ENCODE results near the gene UBE4A.

Gene UBE4A, protein sequence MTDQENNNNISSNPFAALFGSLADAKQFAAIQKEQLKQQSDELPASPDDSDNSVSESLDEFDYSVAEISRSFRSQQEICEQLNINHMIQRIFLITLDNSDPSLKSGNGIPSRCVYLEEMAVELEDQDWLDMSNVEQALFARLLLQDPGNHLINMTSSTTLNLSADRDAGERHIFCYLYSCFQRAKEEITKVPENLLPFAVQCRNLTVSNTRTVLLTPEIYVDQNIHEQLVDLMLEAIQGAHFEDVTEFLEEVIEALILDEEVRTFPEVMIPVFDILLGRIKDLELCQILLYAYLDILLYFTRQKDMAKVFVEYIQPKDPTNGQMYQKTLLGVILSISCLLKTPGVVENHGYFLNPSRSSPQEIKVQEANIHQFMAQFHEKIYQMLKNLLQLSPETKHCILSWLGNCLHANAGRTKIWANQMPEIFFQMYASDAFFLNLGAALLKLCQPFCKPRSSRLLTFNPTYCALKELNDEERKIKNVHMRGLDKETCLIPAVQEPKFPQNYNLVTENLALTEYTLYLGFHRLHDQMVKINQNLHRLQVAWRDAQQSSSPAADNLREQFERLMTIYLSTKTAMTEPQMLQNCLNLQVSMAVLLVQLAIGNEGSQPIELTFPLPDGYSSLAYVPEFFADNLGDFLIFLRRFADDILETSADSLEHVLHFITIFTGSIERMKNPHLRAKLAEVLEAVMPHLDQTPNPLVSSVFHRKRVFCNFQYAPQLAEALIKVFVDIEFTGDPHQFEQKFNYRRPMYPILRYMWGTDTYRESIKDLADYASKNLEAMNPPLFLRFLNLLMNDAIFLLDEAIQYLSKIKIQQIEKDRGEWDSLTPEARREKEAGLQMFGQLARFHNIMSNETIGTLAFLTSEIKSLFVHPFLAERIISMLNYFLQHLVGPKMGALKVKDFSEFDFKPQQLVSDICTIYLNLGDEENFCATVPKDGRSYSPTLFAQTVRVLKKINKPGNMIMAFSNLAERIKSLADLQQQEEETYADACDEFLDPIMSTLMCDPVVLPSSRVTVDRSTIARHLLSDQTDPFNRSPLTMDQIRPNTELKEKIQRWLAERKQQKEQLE

DNA sequence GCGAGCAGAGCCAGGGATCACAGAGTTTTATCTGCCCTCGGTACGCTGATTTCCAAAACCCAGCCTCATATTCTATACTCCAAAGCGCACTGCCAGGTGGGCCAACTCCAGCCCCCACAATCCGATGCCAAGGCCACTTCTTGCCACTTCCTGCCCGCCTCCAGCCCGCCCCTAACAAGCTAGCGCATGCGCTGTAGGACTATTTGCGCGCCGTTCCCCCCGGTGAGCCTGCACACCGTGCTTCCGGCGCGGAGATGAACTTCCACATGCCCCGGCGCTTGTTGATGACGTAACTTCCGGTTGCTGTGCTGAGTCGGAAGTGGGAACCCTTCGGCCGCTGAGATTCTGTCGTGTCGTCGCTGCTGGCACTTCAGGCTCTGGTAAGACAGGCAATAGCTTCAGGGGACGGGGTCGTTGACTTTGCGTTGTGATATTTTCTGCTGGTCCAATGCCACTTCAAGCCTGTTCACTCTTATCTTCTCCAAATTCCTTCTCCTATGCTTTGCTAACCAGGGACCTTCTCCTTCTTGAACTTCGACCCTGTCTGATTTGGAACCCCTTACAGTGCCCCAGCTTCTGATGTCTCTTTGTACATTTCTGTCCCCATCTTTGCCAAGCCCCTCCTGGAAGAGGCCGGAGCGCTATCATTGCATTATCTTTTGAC, at the start of gene UBE4A:
Gene UBE4A, plus strand, starts transcription at position 306 of the 664 bp plus-strand sequence. CDS start 5,481 bp downstream, outside the sequence.
- DNase-seq: peak; percentile 98

DNA sequence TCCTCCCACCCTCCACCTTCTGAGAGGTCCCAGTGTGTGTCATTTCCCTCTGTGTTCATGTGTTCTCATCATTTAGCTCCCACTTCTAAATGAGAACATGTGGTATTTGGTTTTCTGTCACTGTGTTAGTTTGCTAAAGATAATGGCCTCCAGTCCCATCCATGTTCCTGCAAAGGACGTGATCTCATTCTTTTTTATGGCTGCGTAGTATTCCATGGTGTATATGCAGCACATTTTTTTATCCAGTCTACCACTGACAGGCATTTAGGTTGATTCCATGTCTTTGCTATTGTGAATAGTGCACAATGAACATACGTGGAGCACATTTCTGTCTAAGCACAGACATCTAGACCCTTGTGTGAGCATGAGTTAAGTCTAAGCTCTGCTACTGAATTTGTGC, 49.1 kb upstream of the UBE4A start:
- DNase-seq: no peak

DNA sequence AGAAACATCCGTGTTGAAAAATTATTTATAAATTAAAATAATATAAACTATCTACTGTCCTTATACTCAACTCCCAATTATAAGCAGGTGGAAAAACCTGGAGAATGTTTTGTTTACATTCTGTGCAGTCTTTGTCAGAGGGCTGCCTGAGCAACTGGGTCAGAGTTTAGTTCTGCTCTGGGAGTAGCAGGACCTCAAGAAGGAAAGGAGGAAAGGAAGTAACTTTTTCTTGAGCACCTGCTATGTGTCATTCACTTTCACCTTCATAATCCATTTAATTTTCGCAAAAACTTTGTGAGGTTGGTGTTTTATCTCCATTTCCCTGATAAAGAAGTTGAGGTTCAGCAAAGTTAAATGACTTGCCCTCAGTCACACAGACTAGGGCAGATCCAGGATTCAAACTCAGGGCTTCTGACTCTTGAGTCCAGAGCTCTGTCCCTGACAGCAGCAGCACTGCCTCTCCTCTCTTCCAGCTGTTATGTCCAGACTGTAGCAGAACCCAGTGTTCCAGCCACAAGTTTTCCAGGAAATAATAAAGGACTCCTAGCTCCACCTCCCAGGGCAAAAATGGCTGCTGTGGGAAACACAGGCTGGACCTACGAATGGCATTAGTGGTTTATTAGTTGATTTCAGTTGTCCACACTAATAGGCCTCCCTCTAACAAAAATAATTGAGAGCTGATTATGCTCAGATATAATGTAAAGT, 48.5 kb upstream of the UBE4A start:
- no peak for DNase-seq

DNA sequence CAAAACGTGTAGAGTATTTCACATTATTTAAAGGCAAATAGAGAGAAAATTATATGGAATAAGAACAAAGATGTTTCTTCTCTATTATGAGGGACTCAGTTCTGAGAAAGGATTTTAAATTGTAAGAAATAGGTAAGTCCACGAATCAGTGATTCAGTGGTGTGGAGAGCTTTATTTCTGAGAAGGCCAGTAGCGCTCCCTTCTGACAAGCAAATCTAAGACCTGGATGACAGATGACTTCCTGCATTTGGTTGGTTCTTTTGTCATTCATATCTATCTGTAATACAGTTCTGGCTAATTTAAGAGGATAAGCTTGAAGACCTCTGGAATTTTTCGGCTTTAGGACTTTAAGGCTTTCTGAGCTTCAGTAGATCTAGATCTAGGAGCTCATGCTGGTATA, 47.9 kb upstream of the UBE4A start:
- DNase-seq: no peak

DNA sequence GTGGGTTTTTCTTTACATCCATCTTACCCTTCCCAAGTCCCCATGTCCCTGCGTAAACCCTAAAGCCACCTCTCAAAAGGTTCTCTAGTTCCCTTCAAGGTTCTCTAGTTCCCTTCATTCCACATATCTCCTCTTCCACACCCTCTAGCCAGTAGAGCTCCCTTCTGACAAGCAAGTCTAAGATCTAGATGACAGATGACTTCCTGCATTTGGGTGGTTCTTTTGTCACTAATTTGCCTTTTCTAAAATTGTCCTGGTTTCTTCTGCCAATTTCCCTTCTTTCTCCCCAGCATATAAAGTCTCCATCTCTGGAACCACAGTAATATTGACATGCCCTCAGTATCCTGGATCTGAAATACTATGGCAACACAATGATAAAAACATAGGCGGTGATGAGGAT, 47.1 kb upstream of the UBE4A start:
- no peak for DNase-seq

DNA sequence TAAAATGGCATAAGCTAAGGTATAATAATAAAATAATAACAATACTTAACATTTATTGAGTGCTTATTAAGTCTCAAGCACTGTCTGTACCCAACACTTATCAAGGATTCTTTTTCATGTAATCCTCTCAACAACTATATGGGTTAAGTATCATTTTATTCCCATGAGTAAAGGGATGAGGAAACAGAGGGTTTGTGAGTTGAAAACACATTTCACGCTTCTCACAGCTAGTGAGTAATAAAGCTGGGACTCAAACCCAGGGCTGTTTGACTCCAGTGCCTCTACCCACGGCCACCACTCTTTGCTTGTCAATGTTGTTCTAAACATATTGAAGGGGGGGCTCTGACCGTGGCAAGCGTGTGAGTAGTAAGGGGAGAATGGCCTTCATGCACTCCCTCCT, 46.2 kb upstream of the UBE4A start:
- DNase-seq: no peak

DNA sequence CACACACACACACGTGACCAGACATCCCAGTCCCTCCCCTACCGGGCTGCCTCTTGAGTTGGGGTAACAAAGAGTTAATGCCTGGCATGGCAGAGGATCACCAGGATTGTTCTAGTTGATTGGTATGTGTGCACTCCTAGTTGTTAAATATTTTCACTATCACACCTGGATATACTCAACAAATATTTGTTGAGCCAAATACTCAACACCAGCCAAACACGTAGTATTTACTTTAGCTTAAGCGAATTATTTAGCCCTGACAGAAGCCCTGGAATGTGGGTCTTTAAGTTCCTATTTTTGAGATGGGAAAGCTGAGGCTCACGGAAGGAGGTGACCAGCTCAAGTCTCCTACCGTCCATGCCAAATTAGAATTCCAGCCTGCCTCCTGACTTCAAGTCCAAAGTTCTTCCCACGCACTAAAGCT, 44.4 kb upstream of the UBE4A start:
- no peak for DNase-seq

DNA sequence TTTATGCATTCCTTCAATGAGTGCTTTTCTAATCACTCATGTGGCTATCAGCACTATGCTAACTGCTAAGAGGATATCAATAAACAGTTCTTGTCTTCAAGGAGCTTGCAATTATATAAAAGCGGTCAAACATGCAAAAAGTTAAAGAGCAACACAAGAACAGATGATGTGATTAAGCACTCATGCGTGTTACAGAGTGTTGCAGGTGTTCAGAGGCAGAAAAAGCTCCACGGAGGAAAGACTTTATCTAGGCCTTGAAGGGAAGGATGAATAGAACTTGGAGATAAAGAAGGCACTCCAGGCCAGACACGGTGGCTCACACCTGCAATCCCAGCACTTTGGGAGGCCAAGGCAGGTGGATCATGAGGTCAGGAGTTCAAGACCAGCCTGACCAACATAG, 41.3 kb upstream of the UBE4A start:
- no peak for DNase-seq

DNA sequence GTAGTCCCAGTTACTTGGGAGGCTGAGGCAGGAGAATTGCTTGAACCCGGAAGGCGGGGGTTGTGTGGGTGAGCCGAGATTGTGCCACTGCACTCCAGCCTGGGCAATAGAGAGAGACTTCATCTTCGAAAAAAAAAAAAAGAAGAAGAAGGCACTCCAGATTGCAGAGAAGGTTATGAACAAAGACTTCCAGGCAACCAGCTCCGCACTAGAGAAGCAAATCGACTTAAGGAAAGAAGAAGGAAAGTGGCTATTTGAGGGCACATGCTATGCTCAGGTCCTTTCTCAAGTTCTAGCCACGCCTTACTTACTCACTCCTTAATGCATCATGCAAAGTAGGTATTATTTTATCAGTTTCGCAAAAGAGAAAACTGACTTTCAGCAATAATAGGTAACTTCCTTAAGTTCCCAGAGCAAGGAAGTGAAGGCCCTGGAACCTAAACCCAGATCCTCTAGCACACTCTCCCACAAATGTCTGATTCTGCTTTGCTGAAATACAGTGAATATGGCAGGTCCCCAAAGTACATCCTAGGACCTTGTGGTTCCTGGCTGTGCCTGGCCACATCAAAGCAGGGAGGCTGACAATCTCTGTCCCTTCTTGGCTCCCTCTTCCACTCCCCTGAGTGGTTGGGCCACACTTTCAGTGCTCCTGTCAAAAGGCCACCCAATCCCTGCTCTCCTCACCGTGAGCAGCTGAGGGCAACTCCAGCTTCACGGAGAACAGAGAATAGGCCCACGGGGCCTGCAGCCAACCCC, 40.6 kb upstream of the UBE4A start:
- DNase-seq: no peak

DNA sequence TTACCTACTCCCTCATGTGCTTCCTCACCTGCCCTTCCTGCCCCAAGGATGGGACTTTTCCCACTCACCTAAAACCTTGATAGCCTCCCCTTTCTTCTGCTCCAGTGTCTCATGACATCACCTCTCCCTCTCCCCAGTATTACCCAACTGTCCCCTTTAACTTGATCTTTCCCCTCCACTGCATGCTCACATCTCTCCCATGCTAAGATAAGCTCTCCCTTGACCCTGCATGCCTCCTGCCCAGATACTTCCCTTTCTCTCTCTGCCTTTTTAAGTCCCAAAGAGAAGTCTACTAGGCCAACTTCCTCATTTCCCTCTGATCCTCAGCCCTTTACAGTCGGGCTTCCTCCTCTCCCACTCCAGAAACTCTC, 40.1 kb upstream of the UBE4A start:
- DNase-seq: no peak

DNA sequence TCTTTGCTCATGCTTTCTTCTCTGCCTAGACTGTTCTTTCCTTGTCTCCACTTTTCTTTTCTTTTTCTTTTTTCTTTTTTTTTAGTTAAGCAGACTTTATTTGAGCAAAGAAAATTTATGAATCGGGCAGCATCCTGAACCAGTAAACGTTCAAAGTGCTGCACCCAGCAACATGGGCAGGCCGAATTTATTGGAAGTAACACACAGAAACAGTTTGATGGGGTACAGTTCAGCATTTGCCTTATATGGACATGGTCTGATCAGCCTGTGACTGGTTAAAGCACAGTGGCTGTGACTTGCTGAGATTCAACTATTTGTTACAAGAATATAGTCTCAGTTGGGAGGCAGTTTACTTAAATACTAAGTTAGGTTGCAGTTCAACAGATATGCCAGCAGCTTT, 38.9 kb upstream of the UBE4A start:
- no peak for DNase-seq

DNA sequence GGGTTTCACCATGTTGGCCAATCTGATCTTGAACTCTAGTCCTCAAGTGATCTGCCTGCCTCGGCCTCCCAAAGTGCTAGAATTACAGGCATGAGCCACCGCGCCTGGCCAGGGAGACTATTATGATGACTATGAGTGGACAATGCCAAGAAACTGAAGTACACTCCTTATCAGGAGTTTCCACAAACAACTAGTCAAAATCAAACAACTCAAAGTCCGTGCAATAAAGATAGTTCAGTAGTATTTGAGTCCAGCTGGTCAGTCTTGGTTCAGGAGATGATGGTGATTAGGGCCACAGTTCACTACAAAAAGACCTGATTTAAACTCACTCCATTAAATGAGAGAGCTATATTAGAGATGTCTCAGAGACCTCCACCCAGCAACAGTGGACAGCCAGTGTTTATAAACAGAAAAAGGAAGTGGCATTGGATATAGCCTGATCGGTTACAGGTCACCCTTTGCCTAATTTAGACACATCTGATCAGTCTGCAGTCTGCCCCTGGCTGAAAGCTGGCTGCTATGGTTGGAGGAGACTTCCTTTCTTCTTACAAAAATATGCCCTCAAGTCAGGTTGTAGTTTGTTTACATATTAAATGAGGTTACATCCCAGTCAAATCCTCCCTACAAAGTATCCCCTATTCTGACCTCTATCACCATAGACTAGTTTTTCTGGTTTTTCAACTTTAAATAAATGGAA, 37.9 kb upstream of the UBE4A start:
- DNase-seq: no peak

DNA sequence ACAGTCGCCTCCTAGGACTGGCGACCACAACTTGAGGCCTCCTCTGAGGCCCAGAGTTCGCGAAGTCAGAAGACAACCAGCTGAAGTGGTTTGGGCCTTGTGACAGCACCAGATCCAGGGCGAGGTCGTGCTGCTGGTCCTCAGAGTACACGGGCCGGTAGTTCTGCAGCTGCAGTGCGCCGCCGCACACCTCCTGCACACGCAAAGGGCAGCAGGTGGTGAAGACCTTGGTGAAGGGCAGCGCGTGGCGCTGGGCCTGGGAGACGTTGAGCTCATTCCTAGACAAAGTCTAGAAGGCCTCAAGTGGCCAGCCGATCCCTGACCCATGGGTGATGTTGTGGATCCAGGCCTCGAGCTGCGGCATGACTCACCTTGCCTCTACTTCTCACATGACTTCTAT, 36.7 kb upstream of the UBE4A start:
- DNase-seq: no peak

DNA sequence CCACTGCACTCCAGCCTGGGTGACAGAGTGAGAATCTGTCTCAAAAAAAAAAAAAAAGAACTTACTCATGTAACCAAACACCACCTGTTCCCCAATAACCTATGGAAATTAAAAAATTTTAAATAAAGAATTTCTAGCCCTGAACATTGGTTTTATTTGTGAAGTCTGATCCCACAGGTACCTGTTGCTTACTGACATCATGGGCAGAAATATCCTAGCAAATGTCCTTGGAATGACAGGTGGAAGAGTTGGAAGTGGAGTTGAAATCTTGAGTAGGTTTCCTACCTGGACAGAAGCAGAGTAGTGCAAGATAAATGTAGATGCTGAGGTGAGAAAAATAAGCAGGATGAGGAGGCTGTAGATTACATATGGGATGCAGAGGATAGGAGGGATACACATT, 34.1 kb upstream of the UBE4A start:
- DNase-seq: no peak

DNA sequence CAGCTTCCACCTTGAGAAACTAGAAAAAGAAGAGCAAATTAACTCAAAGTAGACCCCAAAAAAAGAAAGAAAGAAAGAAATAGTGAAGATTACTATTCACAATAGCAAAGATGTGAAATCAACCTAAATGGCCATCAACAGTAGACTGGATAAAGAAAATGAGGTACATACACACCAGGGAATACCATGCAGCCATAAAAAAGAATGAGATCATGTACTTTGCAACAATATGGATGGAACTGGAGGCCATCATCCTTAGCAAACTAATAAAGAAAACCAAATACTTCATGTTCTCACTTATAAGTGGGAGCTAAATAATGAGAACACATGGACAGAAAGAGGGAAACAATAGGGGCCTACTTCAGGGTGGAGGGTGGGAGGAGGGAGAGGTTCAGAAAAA, 30.7 kb upstream of the UBE4A start:
- no peak for DNase-seq

DNA sequence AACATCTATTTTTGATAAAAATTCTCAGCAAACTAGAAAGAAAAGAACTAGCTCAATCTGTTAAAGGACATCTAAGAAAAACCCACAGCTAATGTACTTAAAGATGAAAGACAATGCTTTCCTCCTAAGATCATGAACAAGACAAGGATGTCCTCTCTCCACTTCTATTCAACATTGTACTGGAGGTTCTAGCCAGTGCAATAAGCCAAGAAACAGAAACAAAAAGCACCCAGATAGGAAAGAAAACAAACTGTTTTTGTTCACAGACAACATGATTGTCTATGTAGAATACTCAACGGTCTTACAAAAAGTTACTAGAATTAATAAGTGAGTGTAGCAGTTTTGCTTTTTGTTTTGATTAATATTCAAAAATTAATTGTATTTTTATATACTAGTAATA, 24.7 kb upstream of the UBE4A start:
- DNase-seq: no peak

DNA sequence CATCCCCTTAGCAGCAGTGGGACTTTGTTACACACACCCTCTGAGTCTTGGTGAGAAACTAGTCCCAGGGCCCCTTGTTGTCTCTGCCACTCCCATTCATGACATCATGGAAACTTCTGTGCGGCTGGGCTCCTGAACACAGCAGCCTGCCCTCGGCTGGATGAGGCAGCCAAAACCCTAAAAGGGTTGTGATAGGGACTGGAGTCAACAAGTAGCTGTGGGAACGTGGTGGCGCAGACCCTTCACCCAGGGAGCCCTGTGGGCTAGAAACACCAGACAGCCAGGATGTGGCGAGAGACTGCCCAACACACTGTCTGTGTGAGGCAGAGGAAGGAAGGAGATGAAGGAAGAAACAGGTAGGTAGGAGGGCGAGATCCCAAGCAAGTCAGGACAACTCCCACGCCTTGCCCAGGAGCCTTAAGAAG, 20.8 kb upstream of the UBE4A start:
- DNase-seq: no peak

DNA sequence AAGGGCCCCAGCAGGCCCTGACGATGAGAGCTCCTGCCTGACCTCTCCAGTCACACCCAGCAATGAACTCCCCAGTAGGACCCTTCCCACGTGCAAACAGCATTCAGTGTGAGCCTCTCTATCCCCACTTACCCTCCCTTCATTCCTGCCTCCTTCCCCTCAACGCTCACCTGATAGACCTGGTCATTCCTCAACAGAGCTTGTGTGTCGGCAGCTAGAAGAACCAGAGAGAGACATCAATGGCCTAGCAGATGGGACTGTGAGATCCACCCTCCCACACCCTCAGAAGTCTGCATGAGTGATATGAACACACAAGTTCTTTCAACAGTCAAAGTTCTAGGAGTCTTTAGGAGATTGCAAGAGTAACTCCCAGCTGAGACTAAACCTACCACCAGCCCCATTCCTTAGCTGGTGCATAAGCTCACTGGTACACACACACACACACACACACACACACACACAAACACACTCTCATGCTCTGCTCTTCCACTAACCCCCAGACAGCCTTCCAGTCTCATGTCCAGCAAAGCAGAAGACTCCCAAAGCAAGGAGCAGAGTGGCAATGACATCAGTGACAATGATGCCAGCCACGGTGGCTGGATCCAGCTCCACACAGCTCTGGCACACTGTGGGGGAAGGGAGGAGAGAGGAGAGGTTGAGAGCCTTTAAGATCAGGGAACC, 20.0 kb upstream of the UBE4A start:
- no peak for DNase-seq

DNA sequence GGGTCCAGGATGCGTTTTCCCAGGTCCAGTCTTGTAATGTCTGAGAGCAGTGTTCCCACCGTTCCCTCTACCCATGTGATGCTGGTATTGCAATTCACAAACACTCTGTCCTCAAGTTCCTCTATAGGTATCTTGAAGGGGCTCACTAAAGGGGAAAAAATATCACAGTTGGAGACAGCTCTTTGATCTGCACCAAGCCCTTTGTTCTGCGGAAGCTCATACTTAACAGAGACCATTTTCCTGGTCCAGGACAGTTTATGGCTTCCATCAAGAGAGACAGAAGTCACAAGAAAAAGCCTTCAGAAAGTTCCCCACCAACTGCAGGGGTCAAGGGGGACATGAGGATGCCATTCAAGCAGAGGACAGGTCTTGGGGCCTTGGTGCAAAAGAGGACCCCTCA, 19.0 kb upstream of the UBE4A start:
- no peak for DNase-seq

DNA sequence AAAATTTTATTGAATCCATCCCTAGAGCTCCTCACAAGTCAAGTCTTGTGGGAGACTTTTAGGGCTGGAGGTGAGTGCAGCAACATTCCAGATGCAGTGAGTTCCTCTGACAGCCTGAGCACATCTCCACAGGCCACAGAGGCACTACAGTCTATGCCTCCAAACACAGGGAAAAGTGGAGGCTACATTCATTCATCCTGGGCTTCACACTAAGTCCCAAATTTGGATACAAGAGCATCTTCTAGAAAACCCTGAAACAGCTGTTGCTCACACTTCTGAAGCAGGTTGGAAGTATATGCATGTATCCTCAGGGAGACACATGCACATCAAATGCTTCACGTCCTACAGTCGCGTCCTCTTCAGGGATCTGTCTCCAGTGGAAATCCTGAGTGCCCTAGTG, 18.1 kb upstream of the UBE4A start:
- no peak for DNase-seq
